ENCODE results near the gene STK16. TPM values are rescaled to one million over a fixed set of nuclear protein-coding genes. Genes with fewer than 3 reads are reported as not detected.

STK16 gene
- total and polyA plus RNA-seq, 2 of the 13 experiments (the other 11 are each of a cell fraction or from before 2014, with no cell fraction given): 28.0 to 50.9 TPM

DNA sequence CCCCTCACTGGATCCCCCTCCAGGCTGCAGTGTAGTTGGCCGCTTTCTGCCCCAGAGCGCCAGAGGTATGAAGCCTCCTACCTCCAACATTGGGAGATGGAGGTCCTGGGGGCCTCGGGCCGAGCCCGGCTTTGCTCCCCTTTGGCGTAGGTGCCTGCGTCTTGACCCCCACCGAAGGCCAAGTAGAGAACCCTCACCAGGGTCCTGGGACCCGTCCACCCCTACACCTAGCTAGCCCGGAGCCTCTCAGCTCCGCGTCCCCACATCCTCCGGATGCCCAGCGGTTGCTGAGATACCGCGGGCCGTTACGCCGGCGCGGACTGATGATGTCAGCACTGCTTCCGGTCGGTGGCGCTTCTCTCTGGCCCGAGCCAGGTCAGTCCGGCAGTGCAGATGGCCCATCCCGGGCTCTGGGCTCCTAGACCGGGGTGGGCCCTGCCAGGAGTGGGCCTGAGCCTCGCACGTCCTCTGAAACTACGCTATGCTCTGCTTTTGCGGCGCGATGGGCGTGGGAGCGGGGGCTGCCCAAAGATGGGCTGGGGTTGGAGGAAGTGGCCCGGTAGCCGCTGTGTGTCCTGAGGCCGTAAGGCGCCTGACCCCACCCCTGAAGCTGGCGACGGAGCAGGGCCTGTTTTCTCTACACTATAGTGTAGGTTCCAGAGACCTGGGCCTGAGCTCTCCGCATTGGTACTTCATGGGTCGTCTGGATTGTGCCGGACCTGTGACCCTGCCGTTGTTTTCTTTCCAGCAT, at the start of gene STK16, which contains the start of gene GLB1L (continued):
- peak; percentile 68; the same call in 1 of the 2 replicates for TF ChIP-seq ZNF317 (CRISPR knock-in tag; IDR thresholded peaks at IDR 0.05)
- TF ChIP-seq, protein P1, sequence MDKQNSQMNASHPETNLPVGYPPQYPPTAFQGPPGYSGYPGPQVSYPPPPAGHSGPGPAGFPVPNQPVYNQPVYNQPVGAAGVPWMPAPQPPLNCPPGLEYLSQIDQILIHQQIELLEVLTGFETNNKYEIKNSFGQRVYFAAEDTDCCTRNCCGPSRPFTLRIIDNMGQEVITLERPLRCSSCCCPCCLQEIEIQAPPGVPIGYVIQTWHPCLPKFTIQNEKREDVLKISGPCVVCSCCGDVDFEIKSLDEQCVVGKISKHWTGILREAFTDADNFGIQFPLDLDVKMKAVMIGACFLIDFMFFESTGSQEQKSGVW (CRISPR knock-in tag; IDR thresholded peaks at IDR 0.05; ENCODE audit: borderline replicate concordance): no peak
- TF ChIP-seq ISX (CRISPR knock-in tag; conservative IDR thresholded peaks at IDR 0.05): no peak; the same call in 1 of the 2 replicates
- TF ChIP-seq, protein P2, sequence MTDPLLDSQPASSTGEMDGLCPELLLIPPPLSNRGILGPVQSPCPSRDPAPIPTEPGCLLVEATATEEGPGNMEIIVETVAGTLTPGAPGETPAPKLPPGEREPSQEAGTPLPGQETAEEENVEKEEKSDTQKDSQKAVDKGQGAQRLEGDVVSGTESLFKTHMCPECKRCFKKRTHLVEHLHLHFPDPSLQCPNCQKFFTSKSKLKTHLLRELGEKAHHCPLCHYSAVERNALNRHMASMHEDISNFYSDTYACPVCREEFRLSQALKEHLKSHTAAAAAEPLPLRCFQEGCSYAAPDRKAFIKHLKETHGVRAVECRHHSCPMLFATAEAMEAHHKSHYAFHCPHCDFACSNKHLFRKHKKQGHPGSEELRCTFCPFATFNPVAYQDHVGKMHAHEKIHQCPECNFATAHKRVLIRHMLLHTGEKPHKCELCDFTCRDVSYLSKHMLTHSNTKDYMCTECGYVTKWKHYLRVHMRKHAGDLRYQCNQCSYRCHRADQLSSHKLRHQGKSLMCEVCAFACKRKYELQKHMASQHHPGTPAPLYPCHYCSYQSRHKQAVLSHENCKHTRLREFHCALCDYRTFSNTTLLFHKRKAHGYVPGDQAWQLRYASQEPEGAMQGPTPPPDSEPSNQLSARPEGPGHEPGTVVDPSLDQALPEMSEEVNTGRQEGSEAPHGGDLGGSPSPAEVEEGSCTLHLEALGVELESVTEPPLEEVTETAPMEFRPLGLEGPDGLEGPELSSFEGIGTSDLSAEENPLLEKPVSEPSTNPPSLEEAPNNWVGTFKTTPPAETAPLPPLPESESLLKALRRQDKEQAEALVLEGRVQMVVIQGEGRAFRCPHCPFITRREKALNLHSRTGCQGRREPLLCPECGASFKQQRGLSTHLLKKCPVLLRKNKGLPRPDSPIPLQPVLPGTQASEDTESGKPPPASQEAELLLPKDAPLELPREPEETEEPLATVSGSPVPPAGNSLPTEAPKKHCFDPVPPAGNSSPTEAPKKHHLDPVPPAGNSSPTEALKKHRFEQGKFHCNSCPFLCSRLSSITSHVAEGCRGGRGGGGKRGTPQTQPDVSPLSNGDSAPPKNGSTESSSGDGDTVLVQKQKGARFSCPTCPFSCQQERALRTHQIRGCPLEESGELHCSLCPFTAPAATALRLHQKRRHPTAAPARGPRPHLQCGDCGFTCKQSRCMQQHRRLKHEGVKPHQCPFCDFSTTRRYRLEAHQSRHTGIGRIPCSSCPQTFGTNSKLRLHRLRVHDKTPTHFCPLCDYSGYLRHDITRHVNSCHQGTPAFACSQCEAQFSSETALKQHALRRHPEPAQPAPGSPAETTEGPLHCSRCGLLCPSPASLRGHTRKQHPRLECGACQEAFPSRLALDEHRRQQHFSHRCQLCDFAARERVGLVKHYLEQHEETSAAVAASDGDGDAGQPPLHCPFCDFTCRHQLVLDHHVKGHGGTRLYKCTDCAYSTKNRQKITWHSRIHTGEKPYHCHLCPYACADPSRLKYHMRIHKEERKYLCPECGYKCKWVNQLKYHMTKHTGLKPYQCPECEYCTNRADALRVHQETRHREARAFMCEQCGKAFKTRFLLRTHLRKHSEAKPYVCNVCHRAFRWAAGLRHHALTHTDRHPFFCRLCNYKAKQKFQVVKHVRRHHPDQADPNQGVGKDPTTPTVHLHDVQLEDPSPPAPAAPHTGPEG (CRISPR knock-in tag; IDR thresholded peaks at IDR 0.05): peak; percentile 63
- TF ChIP-seq ZFP36L2 (CRISPR knock-in tag; IDR thresholded peaks at IDR 0.05): no peak
- TF ChIP-seq PRPF4 (IDR thresholded peaks at IDR 0.05; ENCODE audit: low read depth, low read length, poor library complexity, severe bottlenecking): no peak
- no peak for TF ChIP-seq IRX3 (CRISPR knock-in tag; IDR thresholded peaks at IDR 0.05; ENCODE audit: borderline replicate concordance, low read depth)
- TF ChIP-seq, protein P3, sequence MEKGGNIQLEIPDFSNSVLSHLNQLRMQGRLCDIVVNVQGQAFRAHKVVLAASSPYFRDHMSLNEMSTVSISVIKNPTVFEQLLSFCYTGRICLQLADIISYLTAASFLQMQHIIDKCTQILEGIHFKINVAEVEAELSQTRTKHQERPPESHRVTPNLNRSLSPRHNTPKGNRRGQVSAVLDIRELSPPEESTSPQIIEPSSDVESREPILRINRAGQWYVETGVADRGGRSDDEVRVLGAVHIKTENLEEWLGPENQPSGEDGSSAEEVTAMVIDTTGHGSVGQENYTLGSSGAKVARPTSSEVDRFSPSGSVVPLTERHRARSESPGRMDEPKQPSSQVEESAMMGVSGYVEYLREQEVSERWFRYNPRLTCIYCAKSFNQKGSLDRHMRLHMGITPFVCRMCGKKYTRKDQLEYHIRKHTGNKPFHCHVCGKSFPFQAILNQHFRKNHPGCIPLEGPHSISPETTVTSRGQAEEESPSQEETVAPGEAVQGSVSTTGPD (CRISPR knock-in tag; IDR thresholded peaks at IDR 0.05): no peak
- peak; percentile 82; the same call in 1 of the 2 replicates for TF ChIP-seq PCBP1 (IDR thresholded peaks at IDR 0.05; ENCODE audit: borderline replicate concordance, low read depth, low read length)
- TF ChIP-seq GZF1 (CRISPR knock-in tag; IDR thresholded peaks at IDR 0.05): peak; percentile 87
- TF ChIP-seq, protein P4, sequence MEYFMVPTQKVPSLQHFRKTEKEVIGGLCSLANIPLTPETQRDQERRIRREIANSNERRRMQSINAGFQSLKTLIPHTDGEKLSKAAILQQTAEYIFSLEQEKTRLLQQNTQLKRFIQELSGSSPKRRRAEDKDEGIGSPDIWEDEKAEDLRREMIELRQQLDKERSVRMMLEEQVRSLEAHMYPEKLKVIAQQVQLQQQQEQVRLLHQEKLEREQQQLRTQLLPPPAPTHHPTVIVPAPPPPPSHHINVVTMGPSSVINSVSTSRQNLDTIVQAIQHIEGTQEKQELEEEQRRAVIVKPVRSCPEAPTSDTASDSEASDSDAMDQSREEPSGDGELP (IDR thresholded peaks at IDR 0.05; ENCODE audit: borderline replicate concordance, low read depth): no peak
- TF ChIP-seq ZNF121 (CRISPR knock-in tag; IDR thresholded peaks at IDR 0.05): peak; percentile 91
- TF ChIP-seq, protein P5, sequence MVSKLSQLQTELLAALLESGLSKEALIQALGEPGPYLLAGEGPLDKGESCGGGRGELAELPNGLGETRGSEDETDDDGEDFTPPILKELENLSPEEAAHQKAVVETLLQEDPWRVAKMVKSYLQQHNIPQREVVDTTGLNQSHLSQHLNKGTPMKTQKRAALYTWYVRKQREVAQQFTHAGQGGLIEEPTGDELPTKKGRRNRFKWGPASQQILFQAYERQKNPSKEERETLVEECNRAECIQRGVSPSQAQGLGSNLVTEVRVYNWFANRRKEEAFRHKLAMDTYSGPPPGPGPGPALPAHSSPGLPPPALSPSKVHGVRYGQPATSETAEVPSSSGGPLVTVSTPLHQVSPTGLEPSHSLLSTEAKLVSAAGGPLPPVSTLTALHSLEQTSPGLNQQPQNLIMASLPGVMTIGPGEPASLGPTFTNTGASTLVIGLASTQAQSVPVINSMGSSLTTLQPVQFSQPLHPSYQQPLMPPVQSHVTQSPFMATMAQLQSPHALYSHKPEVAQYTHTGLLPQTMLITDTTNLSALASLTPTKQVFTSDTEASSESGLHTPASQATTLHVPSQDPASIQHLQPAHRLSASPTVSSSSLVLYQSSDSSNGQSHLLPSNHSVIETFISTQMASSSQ (IDR thresholded peaks at IDR 0.05; ENCODE audit: low read depth): peak; percentile 73
- TF ChIP-seq, protein P5 (CRISPR knock-in tag; IDR thresholded peaks at IDR 0.05; ENCODE audit: borderline replicate concordance): peak; percentile 89
